Right lobe of liver (tissue), 4 donors: Measurements from ENCODE around the gene AKR1C4.

Source experiments
- CTCF ChIP-seq, 4 donors: fragments of 200-600 bp in 3 of 4; fragments of 450-650 bp in 1 of 4; IDR thresholded peaks; one replicate each; pipeline versions ENCODE4 v1.5.1 to v1.8.0; 2016 to 2022; ENCODE audit warnings: antibody characterized with exemption in 4 of 4, mild to moderate bottlenecking in 2 of 4
- POLR2A ChIP-seq: fragments of 450-650 bp; IDR thresholded peaks from one replicate; pipeline ENCODE4 v1.6.1; 2017; ENCODE audit warnings: antibody characterized with exemption, mild to moderate bottlenecking
- donor health status: DM: no; HTN: no; CAD: no.
- donor health status: DM: no; HTN: no; CAD: no.
- donor health status: DM: no; HTN: yes; CAD: no.

GRCh38 chr10:5252177-5253037, 55.8 kb downstream of the AKR1C4 start:
- no peak for TF ChIP-seq POLR2A
- TF ChIP-seq CTCF (IDR thresholded peaks at IDR 0.05): no peak
